NCI-H748 treated with DMSO at 0.1 percent for 48 hours (cell line): ENCODE results near the gene TRIM60.
"Not testable (repeated sequence)": the region's sequence is repeated elsewhere in the genome, so short reads cannot be mapped to it uniquely, and the experiment has no call there.

ENCODE experiments used
- DNase-seq: peaks from one replicate; lab custom pipeline; 2025; lab: John Stamatoyannopoulos, UW

TRIM60 gene

GRCh38 chr4:165031436-165032211, at the start of gene TRIM60:
Gene TRIM60, plus strand, starts transcription at chr4:165031999. Its CDS starts 8,074 bp downstream, at chr4:165040073.
- DNase-seq: no peak

GRCh38 chr4:164989471-164989870, 42.3 kb upstream of the TRIM60 start:
- DNase-seq: no peak

GRCh38 chr4:164990786-164991185, 41.0 kb upstream of the TRIM60 start:
- not testable (repeated sequence) for DNase-seq

DNA sequence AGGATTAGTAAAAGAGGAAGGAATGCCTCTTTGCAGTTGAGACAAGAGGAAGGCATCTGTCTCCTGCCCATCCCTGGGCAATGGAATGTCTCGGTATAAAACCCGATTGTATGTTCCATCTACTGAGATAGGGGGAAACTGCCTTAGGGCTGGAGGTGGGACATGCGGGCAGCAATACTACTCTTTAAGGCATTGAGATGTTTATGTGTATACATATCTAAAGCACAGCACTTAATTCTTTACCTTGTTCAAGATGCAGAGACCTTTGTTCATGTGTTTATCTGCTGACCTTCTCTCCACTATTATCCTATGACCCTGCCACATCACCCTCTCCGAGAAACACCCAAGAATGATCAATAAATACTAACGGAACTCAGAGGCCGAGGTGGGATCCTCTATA, 35.7 kb upstream of the TRIM60 start:
- not testable (repeated sequence) for DNase-seq

- DNase-seq: peak; percentile 11
These were observed 34.5 kb upstream of the TRIM60 start for GRCh38 chr4:164997324-164997723.

DNA sequence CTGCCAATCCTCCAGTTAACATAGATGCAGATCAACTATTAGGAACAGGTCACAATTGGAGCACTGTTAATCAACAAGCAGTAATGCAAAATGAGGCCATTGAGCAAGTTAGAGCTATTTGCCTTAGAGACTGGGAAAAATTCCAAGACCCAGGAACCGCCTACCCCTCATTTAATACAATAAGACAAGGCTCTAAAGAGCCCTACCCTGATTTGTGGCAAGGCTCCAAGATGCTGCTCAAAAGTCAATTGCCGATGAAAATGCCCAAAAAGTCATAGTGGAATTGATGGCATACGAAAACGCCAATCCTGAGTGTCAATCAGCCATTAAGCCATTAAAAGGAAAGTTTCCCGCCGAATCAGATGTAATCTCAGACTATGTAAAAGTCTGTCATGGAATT, 33.9 kb upstream of the TRIM60 start:
- no peak for DNase-seq

- not testable (repeated sequence) for DNase-seq
These were observed 33.2 kb upstream of the TRIM60 start for GRCh38 chr4:164998526-164999080.

DNA sequence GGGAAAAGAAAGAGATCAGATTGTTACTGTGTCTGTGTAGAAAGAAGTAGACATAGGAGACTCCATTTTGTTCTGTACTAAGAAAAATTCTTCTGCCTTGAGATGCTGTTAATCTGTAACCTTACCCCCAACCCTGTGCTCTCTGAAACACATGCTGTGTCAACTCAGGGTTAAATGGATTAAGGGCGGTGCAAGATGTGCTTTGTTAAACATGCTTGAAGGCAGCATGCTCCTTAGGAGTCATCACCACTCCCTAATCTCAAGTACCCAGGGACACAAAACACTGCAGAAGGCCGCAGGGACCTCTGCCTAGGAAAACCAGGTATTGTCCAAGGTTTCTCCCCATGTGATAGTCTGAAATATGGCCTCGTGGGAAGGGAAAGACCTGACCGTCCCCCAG, 29.8 kb upstream of the TRIM60 start:
- DNase-seq: not testable (repeated sequence)

DNA sequence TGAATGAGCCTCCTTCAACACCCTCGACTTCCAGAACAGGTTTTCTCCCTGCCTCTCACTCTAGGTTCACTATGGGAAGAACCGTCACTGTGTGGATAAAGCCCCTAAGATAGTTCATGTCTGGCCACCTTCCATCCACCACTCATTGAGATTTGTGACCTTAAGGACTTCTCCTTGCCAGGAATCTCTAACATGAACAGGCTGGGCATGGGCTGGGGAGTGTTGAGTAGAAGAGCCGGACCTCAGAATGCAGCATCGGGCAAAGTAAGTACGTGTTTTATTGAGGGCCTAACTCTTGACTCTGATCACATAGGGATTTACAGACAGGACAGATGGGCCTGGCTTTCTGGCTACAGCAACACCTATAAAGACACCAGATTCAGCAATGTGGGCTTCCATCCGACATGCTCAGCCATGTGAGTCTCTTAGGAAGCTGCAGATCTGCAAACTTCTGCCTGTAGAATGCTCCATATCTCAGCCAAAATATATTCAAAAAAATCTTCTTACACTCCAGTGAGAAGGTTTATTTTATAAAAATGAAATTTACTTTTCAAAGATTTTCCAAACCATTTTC, 26.4 kb upstream of the TRIM60 start:
- DNase-seq: no peak

GRCh38 chr4:165006456-165006855, 25.3 kb upstream of the TRIM60 start:
- no peak for DNase-seq

- no peak for DNase-seq
These were observed 24.9 kb upstream of the TRIM60 start for GRCh38 chr4:165006886-165007285.

DNA sequence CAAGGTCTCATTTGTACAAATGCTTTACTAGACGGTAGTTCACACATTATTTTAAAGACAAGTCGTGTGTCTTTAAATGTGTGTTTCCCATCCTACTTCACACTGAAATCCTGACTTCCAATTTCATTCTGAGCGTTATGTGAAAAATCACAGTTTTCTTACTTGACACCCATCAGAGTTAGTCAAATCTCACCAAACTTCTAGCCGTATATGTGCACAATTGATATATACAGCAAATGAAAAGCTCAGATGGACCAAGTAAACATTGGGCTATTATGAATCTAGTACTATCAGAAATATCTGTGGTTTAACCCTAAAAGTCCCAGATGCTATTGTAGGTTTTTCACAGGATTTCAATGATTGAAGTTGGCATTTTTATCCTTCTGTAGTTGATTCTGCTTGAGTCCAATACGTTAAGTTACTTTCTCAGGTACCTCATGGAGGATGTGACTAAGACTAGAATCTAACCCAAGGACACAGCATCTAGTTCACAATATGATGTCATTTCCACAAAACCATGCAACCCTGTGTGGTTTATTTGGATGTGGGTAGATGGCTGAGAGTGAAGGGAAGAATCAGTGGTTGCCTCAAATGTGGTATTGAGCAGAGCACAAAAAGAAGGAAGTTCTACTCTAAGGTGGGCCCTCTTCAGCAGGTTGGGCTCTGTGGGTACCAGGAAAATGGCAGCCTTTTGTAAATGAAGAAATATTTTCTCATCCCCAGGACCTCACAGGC, 22.1 kb upstream of the TRIM60 start:
- no peak for DNase-seq

DNA sequence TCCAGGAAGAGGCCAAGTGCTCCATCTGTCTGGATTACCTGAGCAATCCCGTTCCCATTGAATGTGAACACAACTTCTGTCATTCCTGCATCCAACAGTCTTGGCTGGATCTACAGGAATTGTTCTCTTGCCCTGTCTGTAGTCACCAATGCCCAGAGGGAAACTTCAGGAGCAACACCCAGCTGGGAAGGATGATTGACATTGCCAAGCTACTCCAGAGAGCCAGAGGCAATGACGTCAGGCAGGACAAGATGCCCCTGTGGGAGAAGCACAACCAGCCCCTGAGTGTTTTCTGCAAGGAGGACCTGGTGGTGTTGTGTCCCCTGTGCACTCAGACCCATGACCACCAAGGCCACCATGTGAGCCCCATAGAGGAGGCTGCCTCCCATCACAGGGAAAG, 21.3 kb upstream of the TRIM60 start:
- no peak for DNase-seq

DNA sequence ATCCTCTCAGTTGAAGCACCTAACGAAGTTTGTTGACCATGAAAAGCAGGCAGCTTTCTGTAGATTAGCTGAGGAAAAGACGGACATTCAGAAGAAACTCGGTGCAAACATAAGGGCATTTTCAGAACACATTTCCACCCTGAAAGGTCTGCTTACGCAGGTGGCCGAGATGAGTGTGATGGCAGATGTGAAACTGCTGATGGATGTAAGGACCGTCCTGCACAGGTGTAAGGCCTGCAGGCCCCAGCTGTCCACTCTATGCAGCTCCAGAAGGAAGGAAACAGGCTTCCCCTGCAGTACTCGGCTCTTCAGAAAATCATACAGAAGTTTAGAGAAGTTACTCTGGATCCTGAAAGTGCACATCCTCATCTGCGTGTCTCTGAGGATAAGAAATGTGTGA, 20.8 kb upstream of the TRIM60 start:
- no peak for DNase-seq

DNA sequence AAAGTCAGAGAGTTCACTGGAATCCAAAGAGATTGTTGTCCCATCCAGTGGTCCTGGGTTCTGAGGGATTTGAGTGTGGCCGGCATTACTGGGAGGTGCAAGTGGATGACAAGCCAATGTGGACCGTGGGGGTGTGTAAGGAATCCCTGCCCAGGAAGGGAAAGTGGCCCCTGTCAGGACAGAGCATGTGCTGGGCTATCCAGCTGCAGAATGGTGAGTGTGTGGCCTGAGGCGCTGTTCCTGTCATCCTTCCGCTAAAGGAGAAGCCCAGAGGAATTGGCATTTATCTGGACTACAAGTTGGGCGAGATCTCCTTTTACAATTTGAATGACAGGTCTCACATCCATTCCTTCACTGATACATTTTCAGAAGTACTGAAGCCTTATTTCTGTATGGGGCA, 20.4 kb upstream of the TRIM60 start:
- no peak for DNase-seq

DNA sequence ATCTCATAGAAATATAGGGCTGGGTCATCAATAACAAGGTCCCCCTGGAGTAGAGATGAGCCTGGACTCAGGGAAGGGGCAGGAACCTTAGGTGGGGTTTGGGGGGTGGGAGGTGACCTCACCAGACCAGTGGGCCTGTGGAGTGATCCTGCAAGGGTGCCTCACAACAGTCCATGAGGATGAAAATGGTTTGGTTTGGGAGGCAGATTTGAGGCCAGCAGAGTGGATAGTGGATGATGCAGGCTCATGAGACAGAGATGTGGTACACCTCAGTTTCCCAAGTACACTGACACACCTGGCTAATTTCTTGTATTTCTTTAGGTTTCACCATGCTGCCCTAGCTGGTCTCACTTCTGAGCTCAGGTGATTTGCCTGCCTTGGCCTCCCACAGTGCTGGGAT, 18.1 kb upstream of the TRIM60 start:
- DNase-seq: no peak

DNA sequence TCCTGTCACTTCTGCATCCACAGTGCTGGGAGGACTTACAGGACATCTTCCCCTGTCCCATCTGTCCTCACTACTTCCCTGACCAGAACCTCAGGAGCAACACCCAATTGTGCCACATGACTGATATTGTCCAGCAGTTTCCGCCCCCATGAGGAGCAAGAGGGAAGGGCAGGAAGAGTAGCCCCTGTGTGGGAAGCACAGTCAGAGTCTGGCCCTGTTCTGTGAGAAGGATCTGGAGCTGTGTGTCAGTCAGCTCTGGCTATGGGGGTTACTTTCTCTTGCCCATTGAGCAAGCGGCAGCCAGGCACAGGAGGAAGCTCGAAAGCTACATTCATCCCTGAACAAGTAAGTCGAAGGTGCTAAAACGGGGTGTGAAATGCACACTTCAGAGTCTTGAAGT, 14.8 kb upstream of the TRIM60 start:
- DNase-seq: no peak

DNA sequence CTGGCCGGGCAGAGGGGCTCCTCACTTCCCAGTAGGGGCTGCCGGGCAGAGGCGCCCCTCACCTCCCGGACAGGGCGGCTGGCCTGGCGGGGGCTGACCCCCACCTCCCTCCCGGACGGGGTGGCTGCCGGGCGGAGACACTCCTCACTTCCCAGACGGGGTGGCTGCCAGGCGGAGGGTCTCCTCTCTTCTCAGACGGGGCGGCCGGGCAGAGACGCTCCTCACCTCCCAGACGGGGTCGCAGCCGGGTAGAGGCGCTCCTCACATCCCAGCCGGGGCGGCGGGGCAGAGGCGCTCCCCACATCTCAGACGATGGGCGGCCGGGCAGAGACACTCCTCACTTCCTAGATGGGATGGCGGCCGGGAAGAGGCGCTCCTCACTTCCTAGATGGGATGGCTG, 11.8 kb upstream of the TRIM60 start:
- DNase-seq: not testable (repeated sequence)

DNA sequence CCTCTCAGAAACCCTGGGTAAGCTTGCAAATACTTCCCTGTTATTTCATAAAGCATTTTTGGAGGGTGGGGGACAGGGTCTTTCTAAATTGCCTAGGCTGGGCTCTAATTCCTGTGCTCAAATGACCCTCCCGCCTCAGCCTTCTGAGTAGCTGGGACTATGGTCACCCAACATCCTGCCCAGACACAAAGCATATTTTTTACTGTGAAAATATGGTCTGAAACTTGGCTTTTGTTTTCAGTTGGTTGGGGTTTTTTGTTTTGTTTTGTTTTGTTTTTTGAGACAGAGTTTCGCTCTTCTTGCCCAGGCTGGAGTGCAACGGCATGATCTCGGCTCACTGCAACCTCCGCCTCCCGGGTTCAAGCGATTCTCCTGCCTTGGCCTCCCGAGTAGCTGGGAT, 6.0 kb upstream of the TRIM60 start:
- DNase-seq: not testable (repeated sequence)

DNA sequence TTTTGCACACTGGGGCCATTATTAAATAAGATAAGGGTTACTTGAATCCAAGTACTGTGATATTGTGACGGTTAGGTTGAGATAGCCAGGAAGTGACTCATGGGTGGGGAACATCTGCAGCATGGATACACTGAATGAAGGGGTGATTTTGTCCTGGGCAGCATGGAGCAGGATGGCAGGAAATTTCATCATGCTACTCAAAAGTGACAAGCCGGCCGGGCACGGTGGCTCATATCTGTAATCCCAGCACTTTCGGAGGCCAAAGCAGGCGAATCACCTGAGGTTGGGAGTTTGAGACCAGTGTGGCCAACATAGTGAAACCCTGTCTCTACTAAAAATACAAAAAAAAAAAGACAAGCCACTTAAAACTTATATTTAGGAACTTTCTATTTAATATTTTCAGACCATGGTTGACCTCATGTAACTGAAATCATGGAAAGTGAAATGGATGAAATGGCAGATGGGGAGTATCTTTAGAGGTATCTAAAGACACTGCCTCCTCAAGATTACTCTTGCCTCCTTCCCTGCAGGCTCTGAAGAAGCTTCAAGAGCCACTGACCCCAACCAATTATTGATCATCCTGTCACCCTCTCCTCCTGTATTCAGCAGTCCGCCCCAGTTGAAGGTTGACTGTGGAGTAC, 3.9 kb upstream of the TRIM60 start:
- DNase-seq: no peak

DNA sequence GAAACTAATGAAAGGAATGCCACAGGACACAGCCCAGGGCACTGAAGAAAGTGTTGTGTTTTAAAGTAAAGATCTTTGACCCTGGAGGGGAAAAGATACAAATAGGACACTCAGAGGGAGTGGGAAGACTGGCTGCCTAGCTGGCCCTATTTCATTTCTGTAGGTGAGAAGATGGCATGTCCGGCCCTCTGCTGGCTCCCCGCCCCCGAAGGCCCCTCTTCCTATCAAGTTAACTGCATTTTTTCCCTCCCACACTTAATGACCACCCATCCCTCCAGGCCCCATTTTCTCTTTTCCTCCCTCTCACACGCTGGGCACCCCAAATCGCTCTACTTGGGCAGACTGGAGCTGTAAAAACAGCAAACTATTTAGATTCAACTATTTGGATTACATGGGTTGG, 16.4 kb downstream of the TRIM60 start:
- DNase-seq: no peak

DNA sequence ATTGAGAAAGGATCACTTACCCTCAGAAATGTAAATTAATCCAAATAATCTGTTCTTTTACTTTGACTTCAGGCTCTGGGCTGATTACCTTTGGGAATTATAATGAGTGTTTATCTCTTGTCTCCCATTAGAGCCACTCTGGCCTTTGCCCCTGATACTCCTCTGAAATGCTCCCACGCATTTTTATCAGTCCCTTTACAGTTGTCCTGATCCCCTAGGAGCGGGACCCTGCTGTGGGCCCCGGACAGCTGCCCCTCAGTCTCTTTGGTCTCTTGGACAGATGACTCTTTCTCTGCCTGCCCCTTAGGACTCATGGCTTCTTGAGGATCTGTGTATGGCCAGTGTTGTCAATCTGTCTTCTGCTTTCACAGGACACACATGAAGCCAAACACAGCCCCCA, 20.8 kb downstream of the TRIM60 start:
- no peak for DNase-seq
